A549 (cell line): ENCODE measurements around the gene SMIM35.

Experiments used
- EP300 ChIP-seq, 2 experiments: fragments of >200 bp; sonication (Bioruptor Twin); formaldehyde crosslinking; IDR thresholded peaks; 2 replicates in 1 of 2; 3 replicates in 1 of 2; pipeline ENCODE4 v1.6.1; 2016 to 2017
- NFE2L2 ChIP-seq: fragments of 150-350 bp; conservative IDR thresholded peaks from 2 replicates; pipeline ENCODE4 v1.6.1; 2014; ENCODE audit warnings: low read length
- RAD21 ChIP-seq, 2 experiments: fragments of >200 bp in 1 of 2; sonication (Bioruptor Twin) in 1 of 2; formaldehyde crosslinking in 1 of 2; IDR thresholded peaks in 1 of 2; conservative IDR thresholded peaks in 1 of 2; 2 replicates in 1 of 2; 3 replicates in 1 of 2; pipeline ENCODE4 v1.6.1; 2012 to 2018; ENCODE audit warnings: inconsistent platforms in 1 of 2
- RFX5 ChIP-seq: fragments of 450-650 bp; IDR thresholded peaks from 2 replicates; pipeline ENCODE4 v1.7.1; 2014; ENCODE audit warnings: antibody characterized with exemption, mild to moderate bottlenecking, moderate library complexity
- SMC3 ChIP-seq: fragments of >200 bp; sonication (Bioruptor Twin); formaldehyde crosslinking; IDR thresholded peaks from 3 replicates; pipeline ENCODE4 v1.6.1; 2018; ENCODE audit warnings: inconsistent platforms
- TF ChIP-seq, protein P1 (sequence below): fragments of >200 bp; sonication (Bioruptor Twin); formaldehyde crosslinking; IDR thresholded peaks from 3 replicates; pipeline ENCODE4 v1.5.1; 2016

DNA sequence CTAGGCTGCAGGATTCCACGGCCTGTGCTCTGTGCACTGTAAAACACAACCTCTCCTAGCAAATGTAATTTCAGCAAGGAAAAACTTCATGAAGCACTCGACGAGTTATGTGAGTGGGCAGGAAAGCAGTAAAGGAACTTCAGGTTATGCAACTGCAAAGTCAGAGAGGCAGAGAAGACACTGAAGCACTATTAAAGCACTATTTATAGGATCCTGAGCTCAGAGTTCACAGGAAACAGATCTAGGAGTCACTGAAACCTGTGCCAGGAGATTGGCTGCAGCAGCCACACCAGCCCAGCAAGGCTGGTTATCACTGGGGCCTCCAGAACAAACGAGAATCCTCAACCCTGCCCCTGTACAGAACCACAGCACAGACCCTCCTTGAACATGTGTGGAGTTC, 2.5 kb downstream of the SMIM35 start:
- TF ChIP-seq RAD21 (conservative IDR thresholded peaks at IDR 0.05 in 1 of 2, IDR thresholded peaks at IDR 0.05 in 1 of 2) = no peak
- no peak for TF ChIP-seq NFE2L2
- TF ChIP-seq, protein P1, sequence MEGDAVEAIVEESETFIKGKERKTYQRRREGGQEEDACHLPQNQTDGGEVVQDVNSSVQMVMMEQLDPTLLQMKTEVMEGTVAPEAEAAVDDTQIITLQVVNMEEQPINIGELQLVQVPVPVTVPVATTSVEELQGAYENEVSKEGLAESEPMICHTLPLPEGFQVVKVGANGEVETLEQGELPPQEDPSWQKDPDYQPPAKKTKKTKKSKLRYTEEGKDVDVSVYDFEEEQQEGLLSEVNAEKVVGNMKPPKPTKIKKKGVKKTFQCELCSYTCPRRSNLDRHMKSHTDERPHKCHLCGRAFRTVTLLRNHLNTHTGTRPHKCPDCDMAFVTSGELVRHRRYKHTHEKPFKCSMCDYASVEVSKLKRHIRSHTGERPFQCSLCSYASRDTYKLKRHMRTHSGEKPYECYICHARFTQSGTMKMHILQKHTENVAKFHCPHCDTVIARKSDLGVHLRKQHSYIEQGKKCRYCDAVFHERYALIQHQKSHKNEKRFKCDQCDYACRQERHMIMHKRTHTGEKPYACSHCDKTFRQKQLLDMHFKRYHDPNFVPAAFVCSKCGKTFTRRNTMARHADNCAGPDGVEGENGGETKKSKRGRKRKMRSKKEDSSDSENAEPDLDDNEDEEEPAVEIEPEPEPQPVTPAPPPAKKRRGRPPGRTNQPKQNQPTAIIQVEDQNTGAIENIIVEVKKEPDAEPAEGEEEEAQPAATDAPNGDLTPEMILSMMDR = no peak
- TF ChIP-seq RFX5 = no peak
- TF ChIP-seq EP300 (IDR thresholded peaks at IDR 0.05) = no peak
- no peak for TF ChIP-seq SMC3
